ENCODE data around the gene NDUFS6.
"Not testable (repeated sequence)": the region's sequence is repeated elsewhere in the genome, so short reads cannot be mapped to it uniquely, and the experiment has no call there.

The NDUFS6 gene

DNA sequence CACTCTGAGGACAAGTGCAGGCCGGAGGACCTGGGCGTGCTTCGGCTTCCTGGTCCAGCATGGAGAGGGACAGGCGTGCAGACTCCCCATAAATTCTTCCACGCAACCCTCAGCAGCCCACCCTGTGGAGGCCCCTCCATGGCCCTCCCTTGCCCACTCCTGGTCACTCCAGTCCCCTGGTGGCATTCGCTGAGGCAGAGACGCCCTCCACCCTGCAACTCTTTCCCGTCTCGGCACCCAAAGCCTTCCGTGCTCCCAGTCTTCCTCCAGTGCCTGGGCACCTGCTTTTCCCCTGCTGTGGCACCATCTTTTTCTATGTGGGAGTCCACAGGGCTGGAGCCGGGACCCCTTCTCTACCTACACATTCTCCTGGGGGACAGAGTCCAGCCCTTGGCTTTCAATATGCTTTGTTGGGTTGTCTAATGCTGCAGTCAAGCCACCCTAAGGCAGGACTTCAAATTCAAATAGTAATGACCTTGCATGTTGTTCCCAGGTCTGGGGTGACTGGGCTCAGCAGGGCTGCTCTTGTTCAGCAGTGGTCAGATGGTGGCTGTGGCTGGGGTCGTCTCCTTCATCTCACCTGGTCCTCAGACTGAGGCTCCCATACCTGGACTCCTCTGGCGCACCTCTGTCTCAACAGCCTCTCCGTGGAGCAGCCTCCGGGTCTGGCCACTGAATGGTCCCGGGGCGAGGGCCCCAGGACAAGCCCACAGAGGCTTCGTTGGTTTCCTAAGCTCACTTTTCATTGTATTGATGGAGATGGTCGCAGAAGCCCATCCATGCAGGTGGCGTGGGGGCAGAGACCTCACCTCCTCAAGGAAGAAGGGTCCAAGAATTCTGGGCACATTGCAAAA is 16.8 kb upstream of the NDUFS6 start:
- DNase-seq = no peak

DNA sequence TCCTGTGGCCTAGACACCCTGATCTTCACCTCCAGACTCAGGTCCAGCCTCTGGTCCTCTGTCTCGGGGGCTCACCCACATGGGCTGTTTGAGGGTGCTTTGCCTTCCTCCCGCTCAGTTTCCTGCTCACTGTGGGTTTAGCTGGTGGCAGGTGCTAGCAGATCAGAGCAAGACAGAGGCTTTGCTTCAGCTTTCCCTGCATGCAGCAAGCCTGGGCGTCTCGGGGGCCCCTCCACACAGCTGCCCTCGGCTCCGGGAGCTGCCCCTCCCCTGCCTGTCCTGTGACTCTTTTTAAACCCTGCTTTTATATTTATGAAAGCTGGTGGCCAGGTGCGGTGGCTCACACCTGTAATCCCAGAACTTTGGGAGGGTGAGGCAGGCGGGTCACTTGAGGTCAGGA is 16.1 kb upstream of the NDUFS6 start:
- DNase-seq = no peak

DNA sequence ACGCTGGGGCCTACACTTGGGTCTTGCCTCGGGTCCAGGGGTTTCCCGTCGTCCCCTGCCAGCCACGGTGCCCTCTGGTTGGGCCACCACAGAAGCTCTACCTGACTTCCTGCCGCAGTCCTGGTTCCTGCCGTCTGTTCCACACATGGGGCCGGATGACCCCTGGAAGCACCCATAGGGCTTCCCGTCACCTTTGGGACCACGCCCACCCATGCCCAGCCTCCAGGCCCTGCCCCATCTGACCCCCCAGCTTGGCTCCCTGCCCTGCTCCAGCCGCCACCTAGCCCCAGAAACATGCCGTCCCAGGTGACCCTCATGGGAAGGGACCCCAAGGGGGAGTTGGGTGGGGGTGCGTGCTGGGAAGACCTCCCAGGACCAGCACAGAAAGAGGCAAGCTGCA is 15.2 kb upstream of the NDUFS6 start:
- no peak for DNase-seq

DNA sequence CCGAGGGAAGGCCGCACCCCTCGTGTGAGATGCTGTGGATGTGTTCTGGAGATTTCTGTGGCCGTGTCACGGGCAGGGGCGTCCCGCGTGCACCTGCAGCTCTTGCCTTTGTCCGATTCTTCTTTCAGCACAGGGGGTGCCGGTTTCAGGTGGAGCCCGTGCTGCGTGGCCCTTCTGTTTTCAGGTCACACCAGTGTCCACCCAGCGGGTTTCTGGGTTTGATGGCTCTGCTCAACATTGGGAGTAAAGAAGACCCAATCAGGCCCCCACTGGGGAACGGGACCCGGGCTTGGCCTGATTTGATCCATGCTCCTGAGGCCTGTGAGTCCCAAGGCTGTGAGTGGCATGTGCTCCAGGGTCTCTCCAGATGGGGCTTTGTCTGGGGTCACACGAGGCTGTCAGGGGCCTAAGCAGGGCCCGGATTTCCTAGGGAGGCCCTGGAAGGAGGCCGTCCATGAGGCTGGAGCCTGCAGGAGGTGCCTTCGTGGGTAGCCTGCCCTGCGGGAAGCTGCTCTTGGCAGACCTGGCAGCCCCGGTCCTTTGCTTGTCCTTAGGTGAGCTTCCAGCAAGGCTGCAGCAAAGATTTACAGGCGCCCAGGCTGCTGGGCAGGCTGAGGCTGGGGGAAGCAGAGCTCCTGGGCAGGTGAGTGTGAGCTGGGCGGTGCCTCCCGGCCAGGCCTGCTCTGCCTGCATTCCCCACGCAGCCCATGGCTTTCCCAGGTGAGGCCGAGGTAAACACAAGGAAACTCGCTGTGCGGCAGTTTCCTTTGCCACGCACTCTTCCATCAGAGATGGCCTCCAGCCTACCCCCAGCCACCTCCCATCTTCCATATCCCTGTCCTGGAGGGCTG is 14.4 kb upstream of the NDUFS6 start:
- no peak for DNase-seq

DNA sequence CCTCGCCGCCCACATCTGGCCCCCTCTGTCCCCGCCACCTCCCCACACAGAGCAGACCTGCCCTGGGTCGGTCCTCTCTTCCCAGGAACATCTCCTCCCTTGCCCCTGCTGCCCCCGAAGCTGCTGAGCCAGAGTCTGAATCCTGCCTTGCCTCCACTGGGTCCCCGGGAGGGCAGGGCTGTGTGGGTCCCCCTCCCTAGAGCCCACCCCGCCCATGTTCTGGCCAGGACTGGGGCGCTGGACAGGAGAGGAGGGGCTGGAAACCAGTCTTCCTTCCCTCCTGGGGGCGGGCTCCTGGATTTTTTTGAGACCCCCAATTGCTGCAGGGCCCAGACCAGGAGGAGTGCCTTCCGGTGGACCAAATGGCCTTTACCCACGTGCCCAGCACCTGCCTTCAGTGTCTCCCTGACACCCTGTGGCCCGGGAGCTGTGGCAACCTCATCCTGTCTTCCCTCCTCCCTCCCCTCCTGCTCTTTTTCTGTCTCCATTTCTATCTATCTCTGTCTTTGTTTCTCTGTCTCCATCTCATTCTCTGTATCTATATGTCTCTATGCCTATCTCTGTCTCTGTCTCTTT is 13.6 kb upstream of the NDUFS6 start:
- no peak for DNase-seq

DNA sequence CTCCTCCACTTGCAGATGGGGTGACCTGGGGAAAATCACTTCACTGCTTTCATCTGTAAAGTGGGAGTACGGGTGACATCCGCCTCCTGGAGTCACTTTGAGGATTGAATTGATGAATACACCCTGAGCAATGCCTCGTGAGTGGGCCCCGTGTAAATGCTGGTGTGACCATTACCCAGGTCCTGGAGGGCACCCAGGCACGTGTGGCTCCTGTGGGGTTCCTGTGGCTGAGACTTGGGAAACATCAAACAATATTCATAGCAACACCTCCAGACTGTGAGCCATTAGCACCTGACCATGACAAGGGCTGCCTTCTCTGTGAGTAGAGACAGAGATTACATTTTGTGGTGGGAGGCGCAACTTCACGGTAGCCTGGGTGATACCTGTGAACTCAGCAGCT is 13.0 kb upstream of the NDUFS6 start:
- DNase-seq = no peak

DNA sequence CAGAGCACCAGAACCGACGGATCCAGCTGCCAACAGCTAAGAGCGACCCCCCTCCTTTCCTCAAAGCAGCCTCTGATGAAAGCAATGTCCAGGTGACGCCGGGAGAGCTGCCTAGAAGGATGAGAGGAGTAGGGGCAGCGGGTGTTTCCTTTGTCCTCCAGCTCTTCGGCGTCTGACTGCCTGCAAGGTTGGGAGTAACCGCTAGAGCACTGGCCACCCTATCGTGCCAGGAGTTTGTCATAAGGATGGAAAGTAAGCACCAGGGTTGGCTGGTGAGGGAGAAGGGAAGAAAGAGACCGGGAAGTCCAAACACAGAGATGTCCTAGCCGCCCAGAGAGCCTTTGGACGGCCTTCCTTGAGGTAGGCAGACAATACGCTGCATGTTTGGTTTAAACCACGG is 12.4 kb upstream of the NDUFS6 start:
- DNase-seq = no peak

DNA sequence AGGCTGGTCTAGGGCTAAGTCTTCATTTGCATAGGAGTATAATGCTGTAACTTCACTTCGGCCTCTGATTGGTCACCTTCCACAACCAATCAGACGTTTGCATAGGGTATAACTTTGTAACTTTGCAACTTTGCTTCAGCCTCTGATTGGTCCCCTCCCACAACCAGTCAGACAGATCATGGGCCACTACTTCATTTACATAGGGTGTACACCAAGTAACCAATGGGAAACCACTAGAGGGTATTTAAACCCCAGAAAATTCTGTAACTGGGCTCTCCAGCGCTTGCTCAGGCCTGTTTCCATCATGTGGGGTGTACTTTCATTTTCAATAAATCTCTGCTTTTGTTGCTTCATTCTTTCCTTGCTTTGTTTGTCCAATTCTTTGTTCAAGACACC is 11.8 kb upstream of the NDUFS6 start:
- not testable (repeated sequence) for DNase-seq

DNA sequence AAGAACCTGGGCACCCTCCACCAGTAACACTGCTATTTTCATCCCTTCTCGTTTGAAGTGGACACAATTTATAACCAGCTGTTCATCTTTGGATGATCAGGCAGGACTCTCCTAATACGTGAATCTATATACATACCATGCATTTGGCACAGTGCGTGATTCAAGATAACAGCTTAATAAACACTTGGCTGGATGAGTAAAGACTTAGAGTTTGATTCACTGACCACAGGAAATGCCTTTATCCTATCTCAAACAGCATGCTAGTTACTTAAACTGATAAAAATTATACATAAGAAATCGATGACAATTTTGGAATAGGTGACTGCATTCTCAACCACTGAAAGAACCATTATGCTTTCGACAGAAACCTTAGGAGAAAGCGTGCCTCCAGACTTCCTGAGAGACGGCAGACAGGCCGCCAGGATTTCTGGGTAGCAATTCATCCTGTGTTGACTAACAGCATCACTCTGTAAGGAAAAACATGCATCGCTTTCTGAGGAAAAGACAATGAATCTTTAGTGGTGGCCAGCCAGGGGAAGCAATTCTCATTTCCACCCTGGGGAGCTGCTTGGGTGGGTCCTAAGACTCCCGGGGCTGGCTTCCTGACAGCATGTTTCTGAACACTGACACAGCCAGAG is 11.3 kb upstream of the NDUFS6 start:
- no peak for DNase-seq

DNA sequence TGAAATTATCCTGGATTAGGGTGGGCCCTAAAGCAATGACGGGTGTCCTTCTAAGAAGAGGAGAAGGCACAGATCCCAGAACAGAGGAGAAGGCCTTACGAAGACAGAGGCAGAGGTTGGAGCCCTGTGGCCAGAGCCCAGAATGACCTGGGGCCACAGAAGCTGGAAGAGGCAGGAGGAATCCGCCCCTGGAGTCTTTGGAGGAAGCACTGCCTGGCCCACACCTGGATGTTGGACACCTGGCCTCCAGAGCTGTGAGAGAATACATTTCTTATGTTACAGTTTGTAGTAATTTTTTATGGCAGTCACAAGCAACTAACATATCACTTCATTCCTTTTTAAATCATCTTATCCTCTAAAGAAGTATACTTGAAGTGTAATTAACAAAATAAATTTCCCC is 10.0 kb upstream of the NDUFS6 start:
- DNase-seq = no peak

DNA sequence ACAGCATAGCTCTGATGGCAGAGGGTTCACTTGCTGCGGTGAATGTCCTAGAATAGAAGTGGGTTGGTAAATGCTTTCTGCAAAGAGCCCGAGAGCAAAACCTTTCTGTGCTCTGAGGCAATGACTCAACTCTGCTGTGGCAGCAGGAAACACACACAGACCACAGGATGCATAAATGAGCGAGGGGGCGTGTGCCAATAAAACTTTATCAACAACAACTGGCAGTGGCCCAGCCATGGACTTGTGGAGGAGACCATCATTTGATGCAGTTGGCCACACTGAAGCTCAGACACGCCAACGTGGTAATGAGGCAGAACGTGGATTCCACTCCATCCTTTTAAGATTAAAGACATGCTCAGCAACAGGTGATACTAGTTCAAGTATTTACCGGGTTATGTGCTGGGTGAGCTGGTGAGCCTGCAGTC is 8.4 kb upstream of the NDUFS6 start:
- no peak for DNase-seq

DNA sequence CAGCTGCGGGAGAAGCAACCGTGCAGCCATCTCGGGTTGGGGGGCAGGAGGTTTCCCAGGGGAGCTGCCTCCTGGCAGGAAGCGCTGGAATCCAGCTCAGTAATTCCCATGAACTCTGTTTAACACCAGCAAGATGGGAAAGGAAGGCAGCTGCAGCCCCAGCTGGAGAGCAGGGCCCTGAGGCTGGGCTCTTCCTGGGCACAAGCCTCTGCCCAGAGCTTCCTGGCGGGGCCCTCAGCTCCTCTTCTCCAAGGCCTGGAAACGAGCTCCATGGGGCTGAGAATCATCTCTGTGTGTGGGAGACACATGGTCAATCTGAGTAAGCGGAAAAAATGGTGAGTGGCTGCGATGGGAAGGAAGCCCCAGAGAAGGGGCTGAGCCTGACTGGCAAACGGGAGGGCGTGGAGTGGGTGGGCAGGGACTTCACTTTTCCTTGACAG is 7.9 kb upstream of the NDUFS6 start:
- DNase-seq = no peak

DNA sequence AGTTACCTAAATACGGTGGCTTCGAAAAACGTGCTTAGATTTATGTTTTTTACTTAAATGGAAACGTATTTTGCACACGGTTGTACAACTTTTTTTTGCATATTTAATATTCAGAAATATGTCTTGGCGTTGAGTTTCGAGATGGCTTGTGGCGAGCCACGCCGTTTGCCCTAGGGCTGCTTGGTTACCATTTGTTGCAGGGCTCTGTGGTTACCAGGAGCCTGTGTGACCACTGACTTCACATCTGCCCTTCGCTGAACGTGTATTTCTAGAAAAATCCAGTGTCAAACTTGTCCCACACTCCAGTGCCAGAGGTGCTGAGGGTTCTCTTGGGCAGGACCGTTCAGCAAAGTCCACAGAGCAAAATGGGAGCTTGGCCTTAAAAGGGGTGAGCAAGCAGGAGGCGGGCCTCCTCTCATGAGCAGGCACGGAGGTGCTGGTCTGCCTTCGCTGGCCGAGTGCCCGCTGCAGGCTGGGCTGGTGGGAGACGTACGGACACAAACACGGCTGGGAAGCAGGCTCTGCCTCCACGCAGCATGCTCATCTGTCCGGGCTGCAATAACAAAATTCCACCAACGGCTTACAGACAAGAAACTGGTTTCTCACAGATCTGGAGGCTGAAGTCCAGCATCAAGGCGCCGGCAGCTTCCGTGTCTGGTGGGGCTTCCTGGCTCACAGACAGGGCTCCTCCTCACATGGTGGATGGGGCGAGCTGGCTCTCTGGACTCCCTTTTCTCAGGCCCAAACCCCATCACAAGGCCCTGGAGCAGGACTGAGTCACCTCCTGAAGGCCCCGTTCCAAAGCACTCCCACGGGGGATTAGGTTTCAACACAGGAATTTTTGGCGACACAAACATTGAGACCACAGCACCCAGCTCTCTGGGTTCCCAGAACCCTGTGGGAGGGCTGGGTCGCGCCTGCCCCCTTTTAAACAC is 7.0 kb upstream of the NDUFS6 start:
- no peak for DNase-seq

DNA sequence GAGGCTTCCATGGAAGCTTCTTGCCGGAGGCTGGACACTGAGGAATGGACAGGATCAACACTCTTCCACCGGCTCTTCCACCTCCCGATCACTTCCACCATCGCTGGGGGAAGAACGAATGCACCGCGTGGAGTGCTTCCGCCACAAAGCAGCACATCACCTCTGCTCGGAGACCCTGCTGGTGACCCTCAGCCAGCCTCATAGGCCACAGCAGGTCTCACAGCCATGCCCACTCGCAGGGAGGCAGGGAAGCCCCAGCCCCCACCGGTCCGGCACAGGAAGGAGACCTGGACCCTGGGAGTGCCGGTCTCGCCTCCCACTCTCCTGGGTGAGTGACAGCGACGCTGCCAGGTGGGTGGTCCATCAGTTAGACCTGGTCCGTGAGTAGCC is 6.3 kb upstream of the NDUFS6 start:
- no peak for DNase-seq

DNA sequence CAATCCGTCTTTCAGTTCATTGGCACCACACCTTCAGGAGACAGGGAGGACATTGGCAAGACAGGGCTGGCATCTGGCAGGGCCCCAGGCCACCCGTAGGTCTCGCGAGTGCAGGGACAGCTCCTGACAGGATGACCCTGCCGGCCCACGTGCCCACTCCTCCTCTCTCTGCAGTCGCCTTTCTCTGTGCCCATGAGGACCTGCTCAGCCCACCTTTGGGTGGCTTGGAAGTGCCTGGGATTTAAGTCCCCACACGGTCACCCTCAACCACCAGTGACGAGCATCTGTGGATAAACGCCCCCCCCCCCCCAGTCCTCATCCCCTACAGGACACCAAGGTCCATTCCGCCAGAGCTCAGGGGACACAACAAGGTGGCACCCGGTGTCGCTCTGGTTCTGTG is 5.7 kb upstream of the NDUFS6 start:
- no peak for DNase-seq

DNA sequence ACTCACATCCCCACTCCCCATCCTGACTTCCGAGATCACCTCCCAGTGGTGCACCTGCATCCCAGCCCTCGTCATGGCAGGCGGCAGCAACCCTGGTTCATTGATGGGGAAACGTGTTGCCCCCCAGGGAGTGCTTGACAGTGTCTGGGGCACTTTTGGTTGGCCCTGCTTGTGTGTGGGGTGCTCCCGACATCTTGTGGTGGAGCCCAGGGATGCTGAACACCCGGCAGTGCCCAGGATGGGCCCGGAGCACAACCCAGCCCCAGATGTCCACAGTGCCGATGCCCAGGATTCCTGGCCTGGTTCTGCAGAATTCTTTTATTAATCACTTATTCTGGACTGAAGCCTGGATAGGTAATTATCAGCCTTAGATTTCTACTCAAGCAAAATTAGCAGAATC is 5.3 kb upstream of the NDUFS6 start:
- no peak for DNase-seq

DNA sequence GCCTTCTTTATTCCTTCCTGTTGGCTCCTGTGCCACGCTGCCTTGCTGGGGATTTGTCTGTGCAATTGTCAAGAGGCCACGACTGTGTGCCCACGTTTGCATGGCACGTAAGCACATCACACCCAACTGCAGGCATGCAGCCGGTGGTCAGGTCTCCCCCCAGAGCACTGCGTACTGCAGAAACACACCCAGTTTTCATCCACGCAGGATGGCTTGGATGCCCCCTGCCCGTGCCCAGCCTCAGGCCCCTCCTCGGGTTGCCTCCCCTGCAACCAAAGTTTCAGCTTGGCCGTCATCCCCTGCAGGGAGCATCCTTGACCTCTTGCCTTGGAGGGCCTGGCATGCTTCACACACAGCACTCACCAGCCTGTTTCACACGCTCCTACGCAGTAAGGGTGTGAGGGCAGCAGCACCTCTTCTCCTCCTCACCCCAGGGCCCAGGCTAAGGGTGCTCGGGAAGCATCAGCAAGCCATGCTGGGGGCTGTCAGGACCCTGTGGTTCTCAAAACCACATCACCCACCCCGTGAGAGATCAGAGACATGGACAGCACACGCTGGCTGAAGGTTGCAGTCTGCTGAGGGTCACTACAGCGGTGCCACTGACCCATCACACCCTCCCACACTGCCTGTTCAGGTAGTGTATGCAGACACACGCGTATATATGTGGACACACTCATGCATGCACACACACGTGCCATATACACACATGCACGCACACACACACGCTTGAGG is 4.7 kb upstream of the NDUFS6 start:
- DNase-seq = no peak

DNA sequence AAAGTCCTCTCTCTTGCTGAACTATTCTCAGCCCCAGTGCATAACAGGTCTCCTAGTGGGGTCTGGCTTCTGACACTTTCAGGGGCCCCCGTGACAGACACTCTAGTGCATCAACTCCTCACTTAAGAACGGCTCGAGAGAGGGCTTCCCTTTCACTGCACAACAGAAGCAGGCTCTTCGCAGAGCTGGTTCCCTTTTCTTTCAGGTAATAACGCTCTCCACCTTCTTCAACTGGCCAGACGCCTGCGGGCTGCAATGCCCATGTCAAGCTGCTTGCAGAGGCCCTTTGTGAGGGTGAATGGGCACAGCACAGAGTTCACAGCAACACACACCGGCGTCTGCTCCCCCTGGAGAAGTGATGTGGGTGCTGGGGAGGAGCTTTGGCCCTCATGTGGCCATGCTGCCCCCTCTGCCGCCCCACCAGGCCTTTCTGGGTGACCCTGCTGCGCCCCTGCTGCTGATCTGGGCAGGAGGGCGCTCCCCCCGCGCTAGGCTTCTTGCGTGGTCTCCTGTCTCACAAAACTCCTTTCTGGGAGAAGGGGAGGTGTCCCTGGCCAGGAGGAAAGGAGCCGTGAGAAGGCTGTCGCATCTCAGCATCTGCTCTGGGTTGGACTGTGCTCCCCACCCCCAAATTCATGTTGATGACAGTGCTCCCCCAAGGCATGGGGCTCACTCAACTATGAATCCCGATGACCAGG is 4.0 kb upstream of the NDUFS6 start:
- DNase-seq = no peak

DNA sequence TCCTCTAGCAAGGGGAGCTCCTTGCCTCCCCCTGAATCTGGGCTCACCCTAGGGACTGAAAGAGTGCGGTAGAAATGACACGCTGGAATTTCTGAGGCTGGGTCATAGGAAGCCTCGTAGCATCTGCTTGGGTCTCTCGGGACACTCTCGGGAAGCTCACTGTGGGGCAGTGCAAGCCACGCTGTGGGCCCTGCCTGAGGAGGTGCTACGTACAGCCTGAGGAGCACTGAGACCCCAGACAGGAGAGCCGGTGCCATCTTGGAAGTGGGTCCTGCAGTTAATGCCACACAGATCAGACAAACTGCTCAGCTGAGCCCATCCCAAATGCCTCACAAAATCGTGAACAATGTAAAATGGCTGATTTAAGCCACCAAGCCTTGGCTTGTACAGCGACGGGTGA is 3.4 kb upstream of the NDUFS6 start:
- DNase-seq = no peak

DNA sequence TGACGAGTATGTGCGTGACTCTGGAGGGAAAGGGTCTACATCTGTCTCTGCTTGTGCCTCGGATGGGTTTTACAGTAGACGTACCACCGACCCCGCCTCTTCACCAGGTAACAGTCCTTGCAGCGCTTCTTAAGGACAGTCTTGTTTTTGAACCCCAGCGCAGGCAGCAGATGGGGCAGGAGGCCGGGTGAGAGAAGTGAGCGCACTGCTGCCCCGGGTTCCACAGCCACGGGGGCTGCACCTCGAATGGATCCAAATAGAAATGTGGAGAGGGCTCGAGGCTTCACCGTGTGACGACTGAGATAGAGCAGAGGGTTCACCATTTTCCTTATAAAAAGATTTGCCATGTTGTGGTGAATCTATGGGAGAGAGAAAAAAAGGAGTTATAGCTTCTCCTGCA is 2.6 kb upstream of the NDUFS6 start:
- DNase-seq = not testable (repeated sequence)

DNA sequence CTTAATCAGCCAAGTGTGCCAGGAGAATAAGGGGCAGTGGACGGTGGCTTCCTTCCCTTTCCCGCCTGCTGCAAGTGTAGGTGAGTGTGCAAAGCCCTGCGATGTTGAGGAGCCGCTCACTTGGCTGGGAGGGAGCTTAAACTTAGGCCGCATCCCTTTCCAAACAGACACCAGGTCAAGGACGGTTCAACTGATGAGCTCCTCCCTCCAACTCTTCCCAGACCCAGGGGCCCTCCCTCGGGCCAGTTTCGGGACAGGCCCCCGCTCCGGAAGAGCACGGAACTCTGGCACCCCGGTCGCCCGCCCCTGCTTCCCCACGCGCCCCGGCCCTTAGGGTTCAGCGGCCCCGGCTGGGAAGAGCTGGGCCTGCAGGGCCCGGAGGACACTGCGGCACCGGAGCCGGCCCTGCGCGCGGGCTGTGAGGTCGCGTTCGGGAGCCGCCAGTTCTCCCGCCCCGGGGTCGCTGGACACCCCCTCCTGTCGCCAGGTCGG is 2.1 kb upstream of the NDUFS6 start:
- DNase-seq = peak; percentile 34

All from NCI-H345 (cell line).